Measurements from ENCODE around the gene TLCD3A.
"Not testable (repeated sequence)": the region's sequence is repeated elsewhere in the genome, so short reads cannot be mapped to it uniquely, and the experiment has no call there.

Gene TLCD3A

DNA sequence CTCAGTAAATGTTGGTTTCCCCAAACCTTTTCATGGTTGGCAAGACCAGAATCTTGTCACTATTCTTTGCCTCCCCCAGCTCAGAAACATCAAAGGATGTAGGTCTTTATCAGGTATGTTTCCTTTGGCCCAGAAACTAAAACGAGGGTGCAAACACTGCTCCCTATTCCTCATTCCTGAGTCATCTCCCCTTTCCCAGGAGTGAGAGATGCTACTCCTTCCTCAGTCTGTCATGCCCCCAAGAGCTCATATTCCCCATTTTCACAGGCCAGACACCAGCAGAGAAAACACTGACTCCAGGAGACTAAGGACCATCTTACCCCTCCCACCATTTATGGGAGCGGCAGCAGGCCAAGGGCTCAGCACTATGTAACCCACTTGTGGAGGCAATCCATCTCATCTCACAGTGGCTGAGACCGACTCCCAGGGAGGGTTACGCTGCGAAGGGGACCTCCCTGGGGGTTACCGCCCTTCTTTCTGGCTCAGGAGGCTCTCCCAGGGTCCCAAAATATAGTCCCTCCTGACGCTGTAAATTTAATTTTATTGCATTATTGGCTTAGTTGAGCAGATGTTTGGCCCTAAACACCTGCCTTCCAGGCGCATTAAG, 18.1 kb downstream of the TLCD3A start:
- DNase-seq: no peak

GRCh38 chr17:751269-752001, 19.0 kb downstream of the TLCD3A start:
- DNase-seq: peak; percentile 54 to 65

DNA sequence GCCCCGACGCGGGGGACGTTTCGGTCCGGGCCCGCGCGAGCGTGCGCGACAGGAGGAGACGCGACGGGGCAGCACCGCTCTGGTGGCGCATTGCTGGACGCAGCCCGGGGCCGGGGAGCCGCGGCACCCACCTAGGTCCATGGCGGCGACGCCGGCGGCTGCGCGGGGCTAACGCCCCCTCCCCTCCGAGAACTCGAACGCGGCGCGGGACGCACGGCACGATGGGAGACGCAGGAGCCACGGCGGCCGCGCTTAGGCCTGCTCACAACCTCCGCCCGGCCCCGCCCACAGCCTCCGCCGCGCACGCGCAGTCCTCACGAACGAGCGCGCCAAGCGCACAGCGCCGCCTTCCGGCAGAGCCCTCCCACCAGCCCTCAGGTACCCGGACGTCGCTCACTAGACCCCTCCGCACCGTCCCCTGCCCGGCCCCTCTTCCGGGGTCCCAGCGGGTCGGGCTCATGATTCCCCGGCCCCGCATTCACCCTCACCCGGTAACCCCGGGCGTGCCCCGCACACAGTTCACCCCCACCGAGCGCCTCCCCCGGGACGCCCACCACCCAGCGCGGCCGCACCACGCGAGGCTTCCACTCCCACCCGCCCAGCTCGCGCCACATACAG, 19.7 kb downstream of the TLCD3A start, which contains the start of gene GEMIN4:
Gene GEMIN4, minus strand, starts transcription at position 263 of the 618 bp plus-strand sequence. Its CDS starts 122 bp downstream, at position 141.
- DNase-seq: peak; percentile 98

GRCh38 chr17:752620-753219, 20.3 kb downstream of the TLCD3A start:
- peak in 1 of 2 experiments; percentile 42 for DNase-seq

- no peak for DNase-seq
Measured at GRCh38 chr17:753418-753817, 21.0 kb downstream of the TLCD3A start.

DNA sequence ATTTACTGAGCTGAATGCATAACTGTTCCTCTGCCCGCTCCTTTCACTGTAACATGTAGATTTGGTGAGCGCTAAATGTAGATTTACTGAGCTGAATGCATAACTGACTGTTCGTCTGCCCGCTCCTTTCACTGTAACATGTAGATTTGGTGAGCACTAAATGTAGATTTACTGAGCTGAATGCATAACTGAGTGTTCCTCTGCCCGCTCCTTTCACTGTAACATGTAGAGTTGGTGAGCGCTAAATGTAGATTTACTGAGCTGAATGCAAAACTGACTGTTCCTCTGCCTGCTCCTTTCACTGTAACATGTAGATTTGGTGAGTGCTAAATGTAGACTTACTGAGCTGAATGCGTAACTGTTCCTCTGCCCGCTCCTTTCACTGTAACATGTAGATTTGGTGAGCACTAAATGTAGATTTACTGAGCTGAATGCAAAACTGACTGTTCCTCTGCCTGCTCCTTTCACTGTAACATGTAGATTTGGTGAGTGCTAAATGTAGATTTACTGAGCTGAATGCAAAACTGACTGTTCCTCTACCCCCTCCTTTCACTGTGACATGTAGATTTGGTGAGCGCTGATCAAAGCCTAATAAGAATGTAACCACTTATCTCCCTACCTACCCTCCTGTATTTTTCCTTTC, 23.0 kb downstream of the TLCD3A start:
- not testable (repeated sequence) for DNase-seq

- DNase-seq: not testable (repeated sequence)
Measured at GRCh38 chr17:756010-756567, 23.7 kb downstream of the TLCD3A start.

DNA sequence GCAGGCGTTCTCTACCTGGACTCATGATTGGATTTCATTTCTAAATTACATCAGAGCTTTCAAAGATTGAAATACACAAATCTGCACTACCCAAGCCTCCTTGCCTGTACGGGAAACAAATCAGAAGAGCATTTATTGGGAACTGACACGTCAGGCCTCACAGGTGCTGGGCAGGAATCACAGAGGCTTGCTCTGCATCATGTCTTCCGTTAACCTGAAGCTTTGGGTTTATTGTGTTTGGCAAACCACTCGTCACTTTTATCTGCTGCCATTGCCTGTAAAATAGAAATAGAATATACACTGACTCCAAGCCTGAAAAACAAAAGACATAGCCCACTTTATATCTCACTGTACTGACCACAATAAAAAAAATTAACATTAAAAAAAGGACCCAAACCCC, 27.6 kb downstream of the TLCD3A start:
- DNase-seq: no peak

GRCh38 chr17:760371-760770, 28.0 kb downstream of the TLCD3A start:
- no peak for DNase-seq

DNA sequence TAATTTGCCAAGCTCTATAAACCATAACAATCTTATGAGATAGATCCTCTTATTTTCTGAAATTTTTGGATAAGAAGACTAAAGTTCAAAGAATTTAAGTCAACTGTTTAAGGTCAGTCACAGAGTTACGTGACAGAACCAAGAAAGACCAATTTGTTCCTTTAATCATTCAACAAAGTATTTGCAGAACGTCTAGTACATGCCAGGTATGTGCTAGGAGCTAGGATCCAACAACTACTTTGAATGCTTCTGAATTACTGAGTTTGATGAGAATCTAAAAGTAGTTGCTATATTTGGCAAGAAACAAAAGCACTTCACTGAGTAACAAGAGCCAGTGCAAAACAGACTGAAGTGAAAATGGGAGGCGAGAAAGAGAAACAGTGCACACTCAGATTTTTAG, 34.7 kb downstream of the TLCD3A start:
- no peak for DNase-seq

DNA sequence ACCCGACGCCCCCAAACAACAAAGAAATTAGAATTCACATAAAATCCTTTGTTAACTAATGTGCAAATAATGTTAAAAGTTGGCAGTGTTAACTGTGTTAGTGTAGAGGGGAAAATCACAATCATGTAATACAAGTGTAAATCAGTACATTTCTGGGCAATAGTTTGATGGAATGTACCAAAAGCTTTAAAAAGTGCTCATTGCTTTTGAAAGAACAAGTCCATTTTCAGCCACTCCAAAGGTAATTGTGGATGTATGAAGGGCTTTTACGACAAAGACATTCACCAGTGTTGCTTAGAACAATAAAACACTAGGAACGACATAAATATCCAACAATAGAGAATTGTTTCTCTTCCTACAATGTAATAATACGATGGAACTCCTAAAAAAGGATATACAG, 40.6 kb downstream of the TLCD3A start:
- no peak for DNase-seq

GRCh38 chr17:773467-774312, 41.3 kb downstream of the TLCD3A start:
- DNase-seq: peak; percentile 18 to 34

GRCh38 chr17:774313-774584, 41.9 kb downstream of the TLCD3A start:
- DNase-seq: no peak

GRCh38 chr17:778096-778495, 45.7 kb downstream of the TLCD3A start:
- no peak for DNase-seq

DNA sequence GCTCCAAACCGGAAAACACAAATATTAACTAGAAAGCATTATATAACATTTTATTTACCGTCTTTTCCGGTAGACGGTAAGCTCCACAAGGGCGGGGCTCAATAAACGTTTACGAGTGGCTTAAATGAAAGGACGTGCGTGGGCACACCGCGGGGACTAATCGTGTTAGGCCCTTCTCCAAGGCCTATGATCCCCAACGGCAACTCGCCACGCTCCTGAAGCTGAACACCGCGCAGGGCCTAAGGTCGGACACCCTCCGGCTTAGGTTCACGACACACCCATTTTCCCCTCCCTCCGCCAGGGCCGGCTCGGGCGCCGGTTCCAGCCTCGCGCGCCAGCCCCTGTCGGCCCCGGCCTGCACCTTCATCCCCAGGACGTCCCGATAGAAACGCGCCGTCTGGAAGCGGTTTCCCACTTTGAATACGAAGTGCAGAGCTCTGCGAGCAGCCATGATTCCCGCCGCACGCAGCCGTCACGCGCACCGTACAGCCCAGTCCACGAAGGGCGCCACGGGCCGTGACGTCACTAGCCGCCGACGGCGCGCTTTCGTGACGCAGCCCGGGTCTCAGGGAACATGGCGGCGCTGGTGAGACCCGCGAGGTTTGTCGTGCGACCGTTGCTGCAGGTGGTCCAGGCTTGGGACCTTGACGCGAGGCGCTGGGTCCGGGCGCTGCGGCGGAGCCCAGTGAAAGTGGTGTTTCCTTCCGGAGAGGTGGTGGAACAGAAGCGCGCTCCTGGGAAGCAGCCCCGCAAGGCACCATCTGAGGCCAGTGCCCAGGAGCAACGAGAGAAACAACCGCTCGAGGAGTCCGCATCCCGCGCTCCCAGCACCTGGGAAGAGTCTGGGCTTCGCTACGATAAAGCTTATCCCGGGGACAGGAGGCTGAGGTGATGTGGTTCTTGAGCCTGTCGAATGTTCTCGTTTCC, 49.7 kb downstream of the TLCD3A start, which contains the start of the genes GLOD4 and MRM3:
Gene GLOD4, minus strand, starts transcription at position 476 of the 927 bp plus-strand sequence. Its CDS starts 25 bp downstream, at position 451.
Gene MRM3, plus strand, starts transcription at position 549 of the 927 bp plus-strand sequence. Its CDS starts 26 bp downstream, at position 575.
- DNase-seq: peak; percentile 93 to 94

DNA sequence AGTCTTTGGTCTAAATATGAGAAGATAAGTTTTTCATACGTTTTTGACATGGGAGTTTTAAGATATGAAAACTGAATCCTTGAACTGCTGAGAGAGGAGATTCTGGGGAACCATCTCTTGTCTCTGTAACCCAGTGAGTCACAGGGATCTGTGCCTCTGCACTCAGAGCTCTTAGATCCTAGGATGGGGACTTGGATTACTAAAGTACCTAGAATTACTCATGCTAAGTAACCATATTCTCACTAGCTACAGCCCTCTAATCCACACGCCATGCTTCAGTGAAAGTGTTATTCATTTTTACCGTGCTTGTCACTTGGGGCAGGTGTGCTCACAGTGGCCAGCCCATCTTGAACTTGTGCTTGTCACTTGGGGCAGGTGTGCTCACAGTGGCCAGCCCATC, 51.7 kb downstream of the TLCD3A start:
- peak; percentile 10 to 14 for DNase-seq

- not testable (repeated sequence) for DNase-seq
Measured at GRCh38 chr17:785901-786300, 53.5 kb downstream of the TLCD3A start.

DNA sequence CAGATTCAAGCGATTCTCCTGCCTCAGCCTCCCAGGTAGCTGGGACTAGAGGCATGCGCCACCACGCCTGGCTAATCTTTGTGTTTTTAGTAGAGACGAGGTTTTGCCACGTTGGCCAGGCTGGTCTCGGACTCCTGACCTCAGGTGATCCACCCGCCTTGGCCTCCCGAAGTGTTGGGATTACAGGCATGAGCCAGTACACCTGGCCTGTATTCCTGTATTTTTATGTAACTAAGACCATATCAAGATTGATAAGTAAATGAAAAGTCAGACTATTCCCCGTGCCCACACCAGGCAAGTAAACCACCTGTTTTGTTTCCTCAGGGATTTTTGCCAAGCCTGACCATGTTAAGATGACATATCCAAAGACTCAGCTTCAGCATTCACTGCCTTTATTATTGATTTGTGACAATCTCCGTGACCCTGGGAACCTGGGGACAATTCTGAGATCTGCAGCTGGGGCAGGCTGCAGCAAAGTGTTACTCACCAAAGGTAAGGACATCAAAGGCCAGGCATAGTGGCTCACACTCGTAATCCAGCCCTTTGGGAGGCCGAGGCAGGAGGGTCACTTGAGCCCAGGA, 55.3 kb downstream of the TLCD3A start:
- DNase-seq: no peak

- DNase-seq: no peak
Measured at GRCh38 chr17:788551-788950, 56.2 kb downstream of the TLCD3A start.

- DNase-seq: no peak
Measured at GRCh38 chr17:789160-789840, 56.9 kb downstream of the TLCD3A start.

Measured in activated CD4-positive, alpha-beta T cell treated with anti-CD3 and anti-CD28 coated beads, Interleukin-2, amount 50 U/mL, for 48 hours (primary cell).